B cell (primary cell): ENCODE data around the gene SLC35F3. TPM values are rescaled to one million over a fixed set of nuclear protein-coding genes. Genes with fewer than 3 reads are reported as not detected.

Source experiments
- ATAC-seq: fragments of 200-7000 bp; cut with Tn5 transposase; one replicate; pipeline ENCODE4 v1.10.0; 2021; ENCODE audit warnings: low read depth, mild to moderate bottlenecking, moderate number of reproducible peaks, moderate library complexity
- CTCF ChIA-PET: fragments of 350-600 bp; sonication (Branson Sonifier 250); formaldehyde crosslinking; loops from one replicate; lab custom pipeline; 2021; ENCODE audit warnings: antibody characterized with exemption, inconsistent platforms; lab: Charles Lee
- POLR2A ChIA-PET: fragments of 350-600 bp; sonication (Branson Sonifier 250); formaldehyde crosslinking; loops from one replicate; lab custom pipeline; 2021; ENCODE audit warnings: antibody characterized with exemption; lab: Charles Lee
- DNase-seq: peaks from one replicate; pipeline ENCODE4 v3.0.0; 2013
- H2AFZ ChIP-seq: 2 replicates; pipeline ENCODE4 v1.6.1; 2012; ENCODE audit warnings: mild to moderate bottlenecking, low read depth, low read length; ENCODE audit not compliant: insufficient read depth, poor library complexity, severe bottlenecking
- H3K27ac ChIP-seq, 2 donors: 1 replicate in 1 of 2; 2 replicates in 1 of 2; pipeline ENCODE4 v1.5.1; 2012 to 2013; ENCODE audit warnings: low read length in 2 of 2, mild to moderate bottlenecking in 2 of 2, moderate library complexity in 1 of 2
- H3K27me3 ChIP-seq, 4 experiments: fragments of 200-600 bp in 1 of 4; sonication (generic) in 1 of 4; replicated peaks in 1 of 4; 1 replicate in 2 of 4; 2 replicates in 2 of 4; pipeline versions ENCODE4 v1.6.1 to v1.7.0; 2013 to 2016; ENCODE audit warnings: low read length in 3 of 4, mild to moderate bottlenecking in 2 of 4, mixed read lengths in 1 of 4, moderate library complexity in 1 of 4; ENCODE audit not compliant: insufficient read depth in 4 of 4, control insufficient read depth in 3 of 4; ENCODE audit errors: control extremely low read depth in 1 of 4
- H3K36me3 ChIP-seq, 2 experiments: replicated peaks in 1 of 2; 1 replicate in 1 of 2; 2 replicates in 1 of 2; pipeline versions ENCODE4 v1.6.1 to v1.7.1; 2013; ENCODE audit warnings: low read length in 1 of 2; ENCODE audit not compliant: insufficient read depth in 2 of 2, control insufficient read depth in 1 of 2; ENCODE audit errors: control extremely low read depth in 1 of 2, extremely low read depth in 1 of 2
- H3K4me1 ChIP-seq, 2 donors: fragments of 200-600 bp in 1 of 2; sonication (generic) in 1 of 2; 1 replicate in 1 of 2; 2 replicates in 1 of 2; pipeline versions ENCODE4 v1.5.1 to v1.6.1; 2013 to 2017; ENCODE audit warnings: low read length in 2 of 2; ENCODE audit not compliant: control insufficient read depth in 2 of 2, insufficient read depth in 2 of 2
- H3K4me2 ChIP-seq: replicated peaks from 2 replicates; pipeline ENCODE3; 2012; ENCODE audit warnings: mild to moderate bottlenecking, low read depth, low read length; ENCODE audit not compliant: poor library complexity, severe bottlenecking
- H3K4me3 ChIP-seq, 5 experiments: fragments of 200-600 bp in 1 of 5; sonication (generic) in 1 of 5; 1 replicate in 3 of 5; 2 replicates in 2 of 5; pipeline versions ENCODE4 v1.5.1 to v1.7.0; 2011 to 2016; ENCODE audit warnings: low read length in 4 of 5, mild to moderate bottlenecking in 4 of 5, low read depth in 2 of 5, control low read depth in 1 of 5, moderate library complexity in 1 of 5; ENCODE audit not compliant: insufficient read depth in 1 of 5; ENCODE audit errors: control extremely low read depth in 1 of 5, extremely low read depth in 1 of 5
- H3K79me2 ChIP-seq: fragments of 200-600 bp; sonication (generic); one replicate; pipeline ENCODE4 v1.6.0; 2016; ENCODE audit warnings: low read length; ENCODE audit not compliant: control insufficient read depth, insufficient read depth
- H3K9ac ChIP-seq: fragments of 200-600 bp; sonication (generic); 2 replicates; pipeline ENCODE4 v1.6.1; 2017; ENCODE audit warnings: mild to moderate bottlenecking, low read length, moderate library complexity
- H3K9me3 ChIP-seq, 3 donors: one replicate each; pipeline versions ENCODE4 v1.6.1 to v1.7.1; 2013; ENCODE audit warnings: low read length in 2 of 3; ENCODE audit not compliant: control insufficient read depth in 2 of 3, insufficient read depth in 1 of 3; ENCODE audit errors: control extremely low read depth in 1 of 3
- H4K20me1 ChIP-seq: 2 replicates; pipeline ENCODE4 v1.6.0; 2012; ENCODE audit warnings: mild to moderate bottlenecking, low read length; ENCODE audit not compliant: insufficient read depth, control insufficient read depth, poor library complexity, severe bottlenecking
- H3K27ac Mint-ChIP-seq: one replicate; pipeline ENCODE4 v1.8.0; 2021; ENCODE audit warnings: mixed read lengths
- H3K27me3 Mint-ChIP-seq: one replicate; pipeline ENCODE4 v1.8.0; 2021; ENCODE audit warnings: mixed read lengths
- H3K4me1 Mint-ChIP-seq: one replicate; pipeline ENCODE4 v1.8.0; 2021; ENCODE audit warnings: mixed read lengths
- H3K4me3 Mint-ChIP-seq: one replicate; pipeline ENCODE4 v1.8.0; 2021; ENCODE audit warnings: mixed read lengths
- H3K9me3 Mint-ChIP-seq: one replicate; pipeline ENCODE4 v1.8.0; 2022; ENCODE audit warnings: mixed read lengths; ENCODE audit not compliant: insufficient read depth
- CTCF ChIP-seq: fragments of 200-600 bp; IDR thresholded peaks from one replicate; pipeline ENCODE4 v1.8.0; 2022; ENCODE audit warnings: antibody characterized with exemption, mild to moderate bottlenecking
- EZH2 ChIP-seq: IDR thresholded peaks from 2 replicates; pipeline ENCODE4 v1.6.1; 2012; ENCODE audit warnings: borderline replicate concordance, low read depth, mild to moderate bottlenecking, moderate library complexity, low read length; ENCODE audit not compliant: insufficient read depth, poor library complexity, severe bottlenecking
- whole genome bisulfite sequencing: methylation state at CpG from one replicate; pipeline ENCODE4 v1.1.5; 2013; ENCODE audit warnings: missing lambda C conversion rate; ENCODE audit not compliant: insufficient coverage; 5-methylcytosine and 5-hydroxymethylcytosine counted together
- intact Hi-C: fragments of 100-400 bp; cut with micrococcal nuclease; formaldehyde crosslinking; loops from one replicate; pipeline ENCODE4 v1.10.0; 2022
- polyA plus RNA-seq: library from polyadenylated mRNA; depleted of rRNA; stranded (reverse); fragments of >200 nt; gene quantifications from 2 replicates; pipeline ENCODE4 v1.2.3, GENCODE V29; 2012
- total RNA-seq, 2 donors: library from RNA; stranded (reverse); fragments of 120-200 nt in 1 of 2; gene quantifications; 1 replicate in 1 of 2; 2 replicates in 1 of 2; pipeline versions ENCODE4 v1.2.3 to v1.2.4, GENCODE V29; 2013 to 2022

Gene SLC35F3
- total and polyA plus RNA-seq, 2 donors (not counting 1 experiment from before 2014, with no cell fraction given), result not detected

GRCh38 chr1:234231061-234231892, 326.8 kb downstream of the SLC35F3 start:
- Histone ChIP-seq H3K4me2 (peak overlapping the region; percentile 1), H4K20me1 (no peaks in the 10 kb centered on the region), H3K36me3 (no peaks in the 10 kb centered on the region), H3K4me3 (no peak overlapping the region), H3K27ac (no peak overlapping the region), H3K27me3 (peaks cover 0 to 7% (median 2%) of the 10 kb centered on the region in 4 experiments), H3K9ac (no peak overlapping the region), H3K9me3 (peaks cover 0 to 8% (median 0%) of the 10 kb centered on the region in 3 donors), H3K4me1 (peaks cover 0 to 4% of the 10 kb centered on the region in 2 donors), H3K79me2 (no peaks in the 10 kb centered on the region), H2AFZ (no peak overlapping the region)
- WGBS, result 84% methylated on average over 50 of the region's 55 CpGs
- peaks cover 44% of the 10 kb centered on the region for H3K27me3 Mint-ChIP-seq
- intact Hi-C loops, result no loop called here
- H3K27ac Mint-ChIP-seq, result no peak overlapping the region
- ChIA-PET POLR2A (no interaction called here), CTCF (no interaction called here)
- no peak overlapping the region for H3K4me3 Mint-ChIP-seq
- H3K4me1 Mint-ChIP-seq, result no peaks in the 10 kb centered on the region
- DNase-seq (no peak), ATAC-seq (no peak)
- TF ChIP-seq CTCF (no peak), EZH2 (no peak)
- no peaks in the 10 kb centered on the region for H3K9me3 Mint-ChIP-seq

GRCh38 chr1:234231893-234232276, 327.4 kb downstream of the SLC35F3 start:
- no peak overlapping the region for H3K27ac ChIP-seq
- no peak overlapping the region for H3K4me3 ChIP-seq
- H3K27ac Mint-ChIP-seq, result no peak overlapping the region
- H2AFZ ChIP-seq, result no peak overlapping the region
- H3K4me1 Mint-ChIP-seq, result no peaks in the 10 kb centered on the region
- no peak for ATAC-seq
- H3K79me2 ChIP-seq, result no peaks in the 10 kb centered on the region
- H3K4me1 ChIP-seq, result peaks cover 0 to 4% of the 10 kb centered on the region in 2 donors
- POLR2A ChIA-PET, result no interaction called here
- WGBS, result 89% methylated on average over 8 of the region's 13 CpGs
- peaks cover 0 to 8% (median 0%) of the 10 kb centered on the region in 3 donors for H3K9me3 ChIP-seq
- no peak overlapping the region for H3K4me3 Mint-ChIP-seq
- no peak overlapping the region for H3K4me2 ChIP-seq
- H3K9me3 Mint-ChIP-seq, result no peaks in the 10 kb centered on the region
- no peaks in the 10 kb centered on the region for H4K20me1 ChIP-seq
- H3K36me3 ChIP-seq, result no peaks in the 10 kb centered on the region
- peaks cover 0 to 6% (median 2%) of the 10 kb centered on the region in 4 experiments for H3K27me3 ChIP-seq
- intact Hi-C loops, result no loop called here
- H3K27me3 Mint-ChIP-seq, result peaks cover 46% of the 10 kb centered on the region
- CTCF ChIA-PET, result no interaction called here
- DNase-seq, result no peak
- H3K9ac ChIP-seq, result no peak overlapping the region
- no peak for TF ChIP-seq CTCF
- no peak for TF ChIP-seq EZH2
